ENCODE data around the gene TDRD7.

DNA sequence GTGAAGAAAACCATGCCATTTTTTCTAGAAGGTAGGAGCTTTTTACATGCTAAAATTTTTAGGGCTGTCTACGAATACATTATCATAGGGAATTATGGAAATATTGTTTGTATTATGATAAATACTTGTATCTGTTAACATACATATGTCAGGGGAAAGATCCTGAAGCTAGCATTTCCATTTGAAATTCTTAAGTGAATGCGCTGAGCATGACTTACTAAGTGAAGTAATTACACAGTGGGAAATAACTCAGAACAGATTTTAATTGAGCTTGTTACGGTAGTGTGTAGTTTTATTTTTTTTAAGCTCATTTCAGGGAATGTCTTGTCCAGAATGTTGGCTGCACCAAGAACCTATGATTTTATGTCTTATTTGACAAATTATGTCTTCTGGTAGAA is 19.1 kb downstream of the TDRD7 start:
- TF ChIP-seq, protein P1, sequence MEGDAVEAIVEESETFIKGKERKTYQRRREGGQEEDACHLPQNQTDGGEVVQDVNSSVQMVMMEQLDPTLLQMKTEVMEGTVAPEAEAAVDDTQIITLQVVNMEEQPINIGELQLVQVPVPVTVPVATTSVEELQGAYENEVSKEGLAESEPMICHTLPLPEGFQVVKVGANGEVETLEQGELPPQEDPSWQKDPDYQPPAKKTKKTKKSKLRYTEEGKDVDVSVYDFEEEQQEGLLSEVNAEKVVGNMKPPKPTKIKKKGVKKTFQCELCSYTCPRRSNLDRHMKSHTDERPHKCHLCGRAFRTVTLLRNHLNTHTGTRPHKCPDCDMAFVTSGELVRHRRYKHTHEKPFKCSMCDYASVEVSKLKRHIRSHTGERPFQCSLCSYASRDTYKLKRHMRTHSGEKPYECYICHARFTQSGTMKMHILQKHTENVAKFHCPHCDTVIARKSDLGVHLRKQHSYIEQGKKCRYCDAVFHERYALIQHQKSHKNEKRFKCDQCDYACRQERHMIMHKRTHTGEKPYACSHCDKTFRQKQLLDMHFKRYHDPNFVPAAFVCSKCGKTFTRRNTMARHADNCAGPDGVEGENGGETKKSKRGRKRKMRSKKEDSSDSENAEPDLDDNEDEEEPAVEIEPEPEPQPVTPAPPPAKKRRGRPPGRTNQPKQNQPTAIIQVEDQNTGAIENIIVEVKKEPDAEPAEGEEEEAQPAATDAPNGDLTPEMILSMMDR (IDR thresholded peaks at IDR 0.05; ENCODE audit: low read length): no peak
- no peak for TF ChIP-seq EZH2 (IDR thresholded peaks at IDR 0.05; ENCODE audit: borderline replicate concordance, low read length)

Measured in OCI-LY1 (cell line).